Kidney (tissue), 14 donors: ENCODE measurements around the gene NSUN4. TPM values are rescaled to one million over a fixed set of nuclear protein-coding genes. Genes with fewer than 3 reads are reported as not detected.

ENCODE experiments used
- DNase-seq, 5 donors: peaks; one replicate each; pipeline ENCODE4 v3.0.0-alpha.2; 2013 to 2020
- FAIRE-seq: peaks from 2 replicates; lab custom pipeline; 2012; peaks lifted over from hg19 to GRCh38; lab: Jason Lieb, UNC
- H3K27ac ChIP-seq, 2 donors: one replicate each; pipeline ENCODE4 v1.7.0; 2013; ENCODE audit warnings: low read depth in 2 of 2, low read length in 2 of 2, inconsistent platforms in 1 of 2
- H3K27me3 ChIP-seq: one replicate; pipeline ENCODE4 v1.7.1; 2013; ENCODE audit warnings: low read length, inconsistent platforms; ENCODE audit not compliant: control insufficient read depth, insufficient read depth
- H3K36me3 ChIP-seq, 3 donors: one replicate each; pipeline versions ENCODE4 v1.7.0 to v1.7.1; 2013; ENCODE audit warnings: low read length in 3 of 3, control low read depth in 1 of 3, inconsistent platforms in 1 of 3; ENCODE audit not compliant: insufficient read depth in 3 of 3, control insufficient read depth in 2 of 3
- H3K4me1 ChIP-seq, 3 donors: one replicate each; pipeline versions ENCODE4 v1.7.0 to v1.7.1; 2013; ENCODE audit warnings: low read length in 3 of 3, inconsistent platforms in 1 of 3, low read depth in 1 of 3; ENCODE audit not compliant: control insufficient read depth in 2 of 3, insufficient read depth in 2 of 3
- H3K4me3 ChIP-seq, 3 donors: one replicate each; pipeline versions ENCODE4 v1.7.0 to v1.8.1; 2013; ENCODE audit warnings: low read length in 3 of 3, control low read depth in 1 of 3, inconsistent platforms in 1 of 3
- H3K9ac ChIP-seq, 3 donors: one replicate each; pipeline versions ENCODE4 v1.7.0 to v1.7.1; 2013; ENCODE audit warnings: low read length in 3 of 3, control low read depth in 1 of 3, inconsistent platforms in 1 of 3
- H3K9me3 ChIP-seq, 3 donors: one replicate each; pipeline versions ENCODE4 v1.7.0 to v1.7.1; 2013; ENCODE audit warnings: low read length in 3 of 3, control low read depth in 1 of 3, inconsistent platforms in 1 of 3; ENCODE audit not compliant: control insufficient read depth in 2 of 3, insufficient read depth in 1 of 3
- CTCF ChIP-seq: IDR thresholded peaks from 3 replicates; pipeline ENCODE4 v1.5.1; 2012; ENCODE audit warnings: mild to moderate bottlenecking, moderate library complexity, borderline replicate concordance; ENCODE audit not compliant: insufficient read depth; ENCODE audit errors: extremely low read depth
- intact Hi-C: fragments of 100-400 bp; cut with DNase I; formaldehyde crosslinking; loops from one replicate; pipeline ENCODE4 v1.11.1; 2022
- polyA plus RNA-seq: library from polyadenylated mRNA; stranded (reverse); fragments of 350-450 nt; fragmentation: Illumina TruSeq; extraction: RNeasy Lipid Tissue Mini Kit (QIAGEN cat#74804); gene quantifications from one replicate; pipeline ENCODE4 v1.2.3, GENCODE V29; 2014; ENCODE audit warnings: low read depth, low replicate concordance; ENCODE audit not compliant: insufficient read depth
- total RNA-seq: library from RNA; stranded (reverse); fragmentation: NEBNext Ultra II Directional; extraction: Animal tissue kit (Norgen Biotek cat#: 25700); gene quantifications from one replicate; pipeline ENCODE4 v1.2.1, GENCODE V29; 2021
- donor health status: control.
- donor health status: control.
- donor health status: control.
- donor health status: control.
- donor health status: control.
- donor health status: DM: yes; HTN: yes; CAD: no.
- donor health status: Normal renal cell carcinoma (clear cell type).

NSUN4 gene
- total and polyA plus RNA-seq, 2 donors from 2014 or later: 12.4 to 32.2 TPM

DNA sequence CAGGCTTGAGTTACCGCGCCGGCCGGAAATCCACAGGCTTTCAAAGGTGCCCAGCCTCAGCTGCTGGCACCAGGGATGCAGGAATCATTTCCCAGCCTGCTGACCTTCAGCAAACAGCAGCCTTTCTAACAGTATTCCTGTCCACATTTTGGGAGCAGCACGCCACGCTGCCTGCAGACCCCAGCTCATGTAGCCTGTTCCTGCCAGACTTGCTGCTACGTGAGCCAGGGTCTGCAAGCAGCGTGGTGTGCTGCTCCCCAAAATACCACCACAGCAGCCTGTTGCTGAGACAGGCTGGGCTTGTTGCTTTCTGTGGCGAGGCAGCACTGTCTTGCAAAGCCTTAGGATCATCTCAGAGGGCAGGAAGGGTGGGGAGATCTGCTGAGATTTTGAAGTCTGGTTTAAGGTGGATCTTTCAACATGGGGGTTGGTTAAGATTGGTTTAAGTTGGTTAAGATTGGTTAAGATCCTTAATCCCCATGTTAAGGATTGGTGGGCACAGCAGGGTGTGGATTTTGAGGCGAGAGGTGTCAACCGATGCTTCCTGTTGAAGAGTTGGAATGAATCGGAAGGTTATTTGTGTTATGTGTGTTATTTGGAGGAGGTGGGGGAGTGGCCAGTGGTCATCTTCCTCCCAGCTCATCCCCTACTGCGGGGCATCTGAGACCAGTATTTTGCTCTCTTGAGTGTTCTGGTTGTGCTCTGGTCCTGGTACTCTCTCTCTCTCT, 66.4 kb downstream of the NSUN4 start:
- Histone ChIP-seq H3K36me3 (peaks cover 0 to 28% (median 10%) of the 10 kb centered on the region in 3 donors), H3K4me3 (no peak overlapping the region), H3K4me1 (peaks cover 0 to 5% (median 0%) of the 10 kb centered on the region in 3 donors), H3K27me3 (no peaks in the 10 kb centered on the region), H3K27ac (no peak overlapping the region), H3K9me3 (no peaks in the 10 kb centered on the region), H3K9ac (no peak overlapping the region)
- TF ChIP-seq CTCF: no peak
- FAIRE-seq (no peak), DNase-seq (peak in 3 of 5 donors; percentile 52 to 78 (median 53))
- intact Hi-C loops: no loop called here

DNA sequence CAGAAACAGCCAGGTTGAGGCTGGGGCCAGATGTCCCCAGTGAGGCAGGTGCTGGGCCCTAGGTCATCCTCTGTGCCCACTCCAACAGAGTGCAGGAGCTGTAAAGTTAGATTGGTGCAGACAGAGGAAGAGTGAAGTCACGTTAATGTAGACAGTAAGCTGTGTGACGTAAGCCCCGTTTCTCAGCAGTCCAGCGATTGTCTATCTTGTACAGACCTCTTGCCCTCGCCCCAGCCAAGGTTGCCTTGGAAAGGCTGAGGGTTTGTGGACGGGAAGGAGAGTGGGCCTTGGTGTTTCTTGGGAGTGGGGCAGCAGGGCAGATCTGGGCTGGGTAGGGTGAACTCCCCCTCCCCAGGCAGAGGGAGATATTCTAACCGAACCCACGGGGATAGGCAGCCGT, 67.0 kb downstream of the NSUN4 start:
- intact Hi-C loops: no loop called here
- Histone ChIP-seq H3K9me3 (no peaks in the 10 kb centered on the region), H3K4me1 (peaks cover 0 to 5% (median 0%) of the 10 kb centered on the region in 3 donors), H3K27me3 (no peaks in the 10 kb centered on the region), H3K27ac (no peak overlapping the region), H3K36me3 (peaks cover 0 to 28% (median 10%) of the 10 kb centered on the region in 3 donors), H3K9ac (no peak overlapping the region), H3K4me3 (no peak overlapping the region)
- no peak for TF ChIP-seq CTCF
- DNase-seq (no peak), FAIRE-seq (no peak)

- Histone ChIP-seq H3K4me3 (no peak overlapping the region), H3K9me3 (no peaks in the 10 kb centered on the region), H3K9ac (no peak overlapping the region), H3K27ac (no peak overlapping the region), H3K27me3 (no peaks in the 10 kb centered on the region), H3K36me3 (peaks cover 0 to 28% (median 9%) of the 10 kb centered on the region in 3 donors), H3K4me1 (peaks cover 0 to 5% (median 0%) of the 10 kb centered on the region in 3 donors)
- intact Hi-C loops: no loop called here
- FAIRE-seq: no peak
- DNase-seq: no peak
- no peak for TF ChIP-seq CTCF
Measured at GRCh38 chr1:46408356-46409062, 67.9 kb downstream of the NSUN4 start.
